Coronary artery (tissue), 2 donors: ENCODE data around the gene ZNF3.

ENCODE experiments used
- DNase-seq: peaks from one replicate; pipeline ENCODE4 v3.0.0-alpha.2; 2017; ENCODE audit warnings: low spot score
- H3K27ac ChIP-seq, 2 donors: fragments of 200-600 bp; sonication (generic); one replicate each; pipeline ENCODE4 v1.5.1; 2016 to 2019
- H3K4me3 ChIP-seq: fragments of 200-600 bp; sonication (generic); 2 replicates; pipeline ENCODE4 v1.5.1; 2016; ENCODE audit warnings: mild to moderate bottlenecking, moderate library complexity
- TF ChIP-seq, protein P1 (sequence below): fragments of 200-600 bp; sonication (generic); IDR thresholded peaks from one replicate; pipeline ENCODE4 v1.5.1; 2019; ENCODE audit warnings: antibody characterized with exemption

Gene ZNF3

GRCh38 chr7:100093054-100093453 lies 11.5 kb upstream of the ZNF3 start:
- DNase-seq: no peak
- TF ChIP-seq, protein P1, sequence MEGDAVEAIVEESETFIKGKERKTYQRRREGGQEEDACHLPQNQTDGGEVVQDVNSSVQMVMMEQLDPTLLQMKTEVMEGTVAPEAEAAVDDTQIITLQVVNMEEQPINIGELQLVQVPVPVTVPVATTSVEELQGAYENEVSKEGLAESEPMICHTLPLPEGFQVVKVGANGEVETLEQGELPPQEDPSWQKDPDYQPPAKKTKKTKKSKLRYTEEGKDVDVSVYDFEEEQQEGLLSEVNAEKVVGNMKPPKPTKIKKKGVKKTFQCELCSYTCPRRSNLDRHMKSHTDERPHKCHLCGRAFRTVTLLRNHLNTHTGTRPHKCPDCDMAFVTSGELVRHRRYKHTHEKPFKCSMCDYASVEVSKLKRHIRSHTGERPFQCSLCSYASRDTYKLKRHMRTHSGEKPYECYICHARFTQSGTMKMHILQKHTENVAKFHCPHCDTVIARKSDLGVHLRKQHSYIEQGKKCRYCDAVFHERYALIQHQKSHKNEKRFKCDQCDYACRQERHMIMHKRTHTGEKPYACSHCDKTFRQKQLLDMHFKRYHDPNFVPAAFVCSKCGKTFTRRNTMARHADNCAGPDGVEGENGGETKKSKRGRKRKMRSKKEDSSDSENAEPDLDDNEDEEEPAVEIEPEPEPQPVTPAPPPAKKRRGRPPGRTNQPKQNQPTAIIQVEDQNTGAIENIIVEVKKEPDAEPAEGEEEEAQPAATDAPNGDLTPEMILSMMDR: no peak
- Histone ChIP-seq H3K4me3 (no peak overlapping the region), H3K27ac (no peak overlapping the region)

DNA sequence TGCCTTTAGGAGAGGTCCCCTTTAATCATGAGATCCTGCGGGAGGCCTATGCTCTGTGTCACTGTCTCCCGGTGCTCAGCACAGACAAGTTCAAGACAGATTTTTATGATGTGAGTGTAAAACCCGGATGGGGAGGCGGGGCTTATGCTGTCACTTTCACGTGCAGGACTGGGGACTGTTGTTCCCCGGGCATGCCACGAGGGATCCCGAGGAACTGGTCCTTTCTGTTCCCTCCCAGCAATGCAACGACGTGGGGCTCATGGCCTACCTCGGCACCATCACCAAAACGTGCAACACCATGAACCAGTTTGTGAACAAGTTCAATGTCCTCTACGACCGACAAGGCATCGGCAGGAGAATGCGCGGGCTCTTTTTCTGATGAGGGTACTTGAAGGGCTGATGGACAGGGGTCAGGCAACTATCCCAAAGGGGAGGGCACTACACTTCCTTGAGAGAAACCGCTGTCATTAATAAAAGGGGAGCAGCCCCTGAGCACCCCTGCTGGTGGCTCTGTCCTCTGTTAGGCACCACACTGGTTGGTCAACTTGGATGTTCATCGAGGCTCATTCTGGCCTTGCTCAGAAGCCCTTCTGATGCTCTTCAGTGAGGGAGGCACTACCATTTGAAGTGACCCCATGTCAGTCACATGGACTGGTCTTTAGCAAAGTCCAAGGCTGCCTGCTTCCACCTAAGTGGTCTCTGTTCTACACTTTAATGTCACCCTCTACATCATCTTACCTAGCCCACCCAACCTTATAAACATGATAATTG lies 10.1 kb upstream of the ZNF3 start:
- H3K27ac ChIP-seq: no peak overlapping the region
- H3K4me3 ChIP-seq: no peak overlapping the region
- TF ChIP-seq, protein P1: no peak
- no peak for DNase-seq

GRCh38 chr7:100090527-100091410 lies 9.2 kb upstream of the ZNF3 start:
- Histone ChIP-seq H3K27ac (no peak overlapping the region), H3K4me3 (no peak overlapping the region)
- TF ChIP-seq, protein P1: no peak
- DNase-seq: no peak

- TF ChIP-seq, protein P1: no peak
- DNase-seq: no peak
- Histone ChIP-seq H3K4me3 (peak overlapping the region; percentile 94), H3K27ac (peak overlapping the region; percentile 85 to 93)
Measured at GRCh38 chr7:100089458-100090196, 8.1 kb upstream of the ZNF3 start.

GRCh38 chr7:100088621-100089457 lies 7.3 kb upstream of the ZNF3 start, which contains the start of gene COPS6:
TSS of gene COPS6 (plus strand) at chr7:100088969. CDS start at chr7:100088991, 22 bp downstream.
- peak within 1 kb of the TSS; percentile 85 to 93 for H3K27ac ChIP-seq
- DNase-seq: peak; percentile 87
- peak within 1 kb of the TSS; percentile 94 for H3K4me3 ChIP-seq
- TF ChIP-seq, protein P1: no peak

DNA sequence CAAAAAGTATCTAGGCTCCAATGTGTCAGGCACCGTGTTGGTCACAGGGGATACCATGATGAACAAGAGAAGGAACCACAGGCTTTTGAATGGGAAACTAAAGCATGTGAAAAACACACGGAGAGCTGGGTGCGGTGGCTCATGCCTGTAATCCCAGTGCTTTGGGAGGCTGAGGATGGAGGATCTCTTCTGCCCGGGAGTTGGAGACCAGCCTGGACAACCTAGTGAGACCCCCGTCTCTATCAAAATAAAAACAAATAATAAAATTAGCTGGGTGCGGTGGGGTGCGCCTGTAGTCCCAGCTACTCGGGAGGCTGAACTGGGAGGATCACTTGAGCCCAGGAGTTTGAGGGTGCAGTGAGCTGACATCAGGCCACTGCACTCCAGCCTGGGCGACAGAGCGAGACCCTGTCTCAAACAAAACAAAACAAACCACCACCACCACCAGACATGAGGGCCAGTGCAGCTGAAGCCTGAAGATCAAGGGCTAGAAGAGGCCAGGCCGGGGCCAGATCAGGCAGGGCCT lies 6.6 kb upstream of the ZNF3 start:
- peak overlapping the region; percentile 94 for H3K4me3 ChIP-seq
- TF ChIP-seq, protein P1: no peak

More for the DNA sequence above, 6.6 kb upstream of the ZNF3 start:
- peak overlapping the region; percentile 85 to 93 for H3K27ac ChIP-seq
- no peak for DNase-seq
